Stimulated activated CD4-positive, alpha-beta T cell treated with anti-CD3 and anti-CD28 coated beads, Interleukin-12 subunit alpha, Interleukin-12 subunit beta, amount 100 ng/mL, for 24 hours (primary cell): ENCODE measurements around the gene KRT12.
A peak's percentile ranks its signal among the peaks of the same experiment; 100 is the strongest.
"Not testable (repeated sequence)": the region's sequence is repeated elsewhere in the genome, so short reads cannot be mapped to it uniquely, and the experiment has no call there.

ENCODE experiments used
- DNase-seq, 2 experiments: peaks; one replicate each; pipeline ENCODE4 v3.0.0-alpha.2; 2020; ENCODE audit warnings: low read depth in 2 of 2

The KRT12 gene

DNA sequence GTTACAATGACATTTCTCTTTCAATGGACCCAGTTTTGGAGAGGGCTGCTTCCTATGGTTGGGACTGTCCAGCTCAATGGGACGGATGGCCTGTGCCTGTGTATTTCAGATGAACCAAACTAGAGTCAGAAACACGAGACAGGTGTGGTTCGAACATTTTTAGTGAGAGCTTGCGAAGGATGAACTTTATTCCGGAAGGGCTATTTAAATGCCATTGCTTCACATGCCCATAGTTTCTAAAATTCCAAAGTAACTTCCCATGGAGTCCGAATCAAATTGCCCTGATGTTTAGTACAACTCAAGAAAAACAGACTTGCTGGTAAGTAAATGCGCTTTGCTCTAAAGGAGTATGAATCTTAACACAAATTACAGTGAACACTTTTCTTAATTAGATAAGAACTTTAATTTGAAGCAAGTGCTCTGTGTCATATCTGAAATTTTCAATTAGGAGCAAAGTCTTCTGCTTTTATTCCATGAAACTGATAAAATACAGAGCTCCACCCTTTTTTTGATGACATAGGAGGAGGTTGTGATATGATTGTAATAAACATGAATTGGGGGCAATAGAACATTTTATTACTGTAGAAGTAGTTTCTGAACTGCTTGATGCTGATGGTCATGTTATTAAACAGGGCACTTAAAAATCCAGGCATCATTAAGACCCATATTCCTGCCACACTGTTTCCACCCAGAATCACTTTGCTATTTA, 16.8 kb upstream of the KRT12 start:
- DNase-seq, result no peak

DNA sequence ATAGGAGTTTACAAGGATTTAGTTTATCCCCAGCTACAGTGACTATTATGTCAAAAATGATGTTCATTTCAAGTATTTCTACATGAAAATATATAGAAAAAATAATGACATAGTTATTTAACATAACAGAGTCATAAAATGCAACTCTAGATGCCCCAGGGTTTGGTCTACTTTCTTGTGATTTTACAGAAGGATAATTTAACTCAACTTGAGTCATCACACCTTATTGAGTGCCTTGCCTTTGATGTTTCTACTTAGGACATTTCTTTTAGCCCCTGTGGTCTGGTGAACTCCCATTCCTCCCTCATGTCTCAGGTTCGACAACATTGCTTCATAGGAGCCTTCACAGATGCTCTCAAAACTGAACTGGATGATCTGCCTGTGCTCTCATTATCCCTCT, 16.0 kb upstream of the KRT12 start:
- no peak for DNase-seq

DNA sequence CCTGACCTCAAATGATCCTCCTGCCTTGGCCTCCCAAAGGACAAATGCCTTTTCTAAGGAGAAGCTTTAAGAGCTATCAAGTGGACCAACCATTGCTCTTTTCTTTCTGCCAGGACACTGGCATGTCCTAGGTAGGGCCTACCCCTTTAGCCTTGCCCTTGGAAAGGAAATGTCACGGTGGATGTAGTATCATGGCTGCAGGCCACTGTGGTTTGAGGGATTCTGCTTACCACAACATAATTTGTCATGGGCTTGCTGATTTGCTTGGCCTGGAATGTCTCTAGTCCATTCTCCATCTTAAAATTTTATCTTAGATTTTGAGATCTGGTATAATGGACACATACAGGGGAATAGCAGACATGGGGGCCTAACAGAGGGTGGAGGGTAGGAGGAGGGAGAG, 12.0 kb upstream of the KRT12 start:
- no peak for DNase-seq

DNA sequence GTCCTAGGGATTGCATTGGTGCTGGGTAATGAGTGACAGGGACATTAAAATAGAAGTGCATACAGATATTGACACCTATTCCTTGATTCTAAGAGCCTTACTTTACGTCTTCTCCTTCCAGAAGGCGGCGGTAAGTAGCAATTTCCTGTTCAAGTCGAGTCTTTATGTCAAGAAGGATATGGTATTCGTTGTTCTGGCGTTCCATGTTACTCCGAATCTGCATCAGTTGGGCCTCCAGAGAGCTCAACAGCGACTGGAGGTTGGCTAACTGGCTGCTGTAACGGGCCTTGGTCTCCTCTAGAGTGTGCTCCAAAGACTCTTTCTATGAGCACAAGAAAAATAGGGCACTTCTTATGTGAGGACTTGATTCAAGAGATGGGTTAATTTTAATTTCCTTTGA, 11.0 kb upstream of the KRT12 start:
- no peak for DNase-seq

DNA sequence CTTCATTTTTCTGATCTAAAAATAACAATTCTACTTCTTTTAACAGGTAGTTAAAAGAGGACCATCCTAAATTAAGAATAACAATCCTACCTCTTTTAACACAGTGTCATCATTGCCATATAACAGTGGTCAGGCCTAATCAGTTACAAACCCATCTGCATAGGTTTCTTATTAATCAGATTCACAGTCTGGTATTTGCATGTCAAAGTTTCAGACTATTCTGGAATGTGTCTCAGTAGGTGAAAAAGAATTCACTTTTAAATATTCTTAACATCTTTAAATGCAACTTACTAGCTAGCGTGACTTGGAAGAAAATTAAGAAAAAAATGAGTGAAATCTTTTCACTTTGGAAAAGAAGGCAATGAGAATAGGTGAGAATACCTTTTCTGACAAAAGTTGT, 6.8 kb upstream of the KRT12 start:
- no peak for DNase-seq

DNA sequence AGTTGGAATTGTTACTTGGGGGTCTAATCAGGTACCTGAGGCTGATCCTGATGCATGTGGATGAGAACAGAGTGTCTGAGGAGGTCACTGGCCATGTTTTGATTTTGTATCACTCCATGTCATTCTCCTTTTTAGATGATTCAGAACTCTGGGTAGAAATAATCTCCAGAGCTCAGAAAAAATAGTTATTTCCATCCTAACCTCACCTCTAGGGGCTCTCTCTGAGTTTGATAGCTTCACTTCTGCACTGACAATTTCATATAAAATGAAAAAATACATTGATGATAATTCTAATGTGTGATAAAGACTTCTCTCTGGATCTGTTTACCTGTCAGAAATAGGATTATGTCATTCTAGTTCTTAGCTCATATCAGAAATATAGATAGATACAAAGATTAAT, 6.2 kb upstream of the KRT12 start:
- no peak for DNase-seq

DNA sequence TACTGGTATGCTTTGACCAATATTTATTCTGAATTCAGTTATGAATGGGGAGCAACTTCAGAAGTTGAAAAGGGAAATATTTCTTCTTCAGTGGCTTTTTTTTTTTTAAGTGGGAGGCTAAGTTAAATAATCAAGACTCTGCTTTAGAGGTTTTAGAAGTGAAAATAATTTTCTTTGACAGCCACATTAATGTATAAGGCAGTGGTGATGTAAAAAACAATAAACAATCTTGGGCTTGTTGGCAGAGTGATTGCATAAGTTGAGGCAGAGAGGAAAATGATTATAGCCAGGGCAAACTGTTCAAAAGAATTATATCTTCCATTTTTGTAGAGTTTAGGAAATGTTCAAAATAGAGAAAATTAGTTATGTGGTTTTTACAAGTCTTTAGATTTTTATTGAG, 5.4 kb upstream of the KRT12 start:
- no peak for DNase-seq

DNA sequence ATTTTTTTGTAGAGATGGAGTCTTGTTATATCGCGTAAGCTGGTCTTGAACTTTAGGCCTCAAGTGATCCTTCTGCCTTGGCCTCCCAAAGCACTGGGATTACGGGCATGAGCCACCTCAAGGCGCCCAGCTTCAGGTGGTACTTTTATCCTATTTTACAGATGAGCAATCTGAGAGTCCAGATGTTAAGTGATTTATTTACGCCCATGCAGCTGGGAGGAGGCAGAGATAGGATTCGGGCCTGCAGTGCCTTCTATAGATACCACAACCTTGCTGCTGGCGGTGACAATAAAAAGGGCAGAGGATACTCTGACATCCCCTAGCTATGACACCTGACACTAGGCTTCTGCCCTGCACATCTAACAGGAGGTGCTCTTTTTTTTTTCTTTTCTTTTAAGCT, 4.3 kb upstream of the KRT12 start:
- DNase-seq, result no peak

DNA sequence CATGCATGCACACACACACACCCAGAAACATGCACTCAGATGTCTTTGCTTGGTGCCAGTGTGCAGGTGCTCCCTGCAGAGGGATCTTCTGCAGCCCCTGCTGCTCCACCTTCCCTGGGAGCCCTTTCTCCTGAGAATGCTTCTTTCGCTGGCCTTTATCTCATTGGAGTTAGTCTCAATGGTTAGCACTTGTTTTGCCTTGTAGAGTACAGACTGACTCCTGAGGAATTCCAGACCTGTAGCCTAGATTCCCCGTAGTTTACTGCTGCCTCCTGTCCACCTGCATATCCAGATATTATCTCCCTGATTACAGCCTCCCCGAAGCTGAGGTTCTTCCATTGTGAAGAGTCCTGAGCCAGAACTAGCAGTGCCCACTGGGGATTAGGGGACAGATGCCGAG, 3.1 kb upstream of the KRT12 start:
- DNase-seq, result no peak

DNA sequence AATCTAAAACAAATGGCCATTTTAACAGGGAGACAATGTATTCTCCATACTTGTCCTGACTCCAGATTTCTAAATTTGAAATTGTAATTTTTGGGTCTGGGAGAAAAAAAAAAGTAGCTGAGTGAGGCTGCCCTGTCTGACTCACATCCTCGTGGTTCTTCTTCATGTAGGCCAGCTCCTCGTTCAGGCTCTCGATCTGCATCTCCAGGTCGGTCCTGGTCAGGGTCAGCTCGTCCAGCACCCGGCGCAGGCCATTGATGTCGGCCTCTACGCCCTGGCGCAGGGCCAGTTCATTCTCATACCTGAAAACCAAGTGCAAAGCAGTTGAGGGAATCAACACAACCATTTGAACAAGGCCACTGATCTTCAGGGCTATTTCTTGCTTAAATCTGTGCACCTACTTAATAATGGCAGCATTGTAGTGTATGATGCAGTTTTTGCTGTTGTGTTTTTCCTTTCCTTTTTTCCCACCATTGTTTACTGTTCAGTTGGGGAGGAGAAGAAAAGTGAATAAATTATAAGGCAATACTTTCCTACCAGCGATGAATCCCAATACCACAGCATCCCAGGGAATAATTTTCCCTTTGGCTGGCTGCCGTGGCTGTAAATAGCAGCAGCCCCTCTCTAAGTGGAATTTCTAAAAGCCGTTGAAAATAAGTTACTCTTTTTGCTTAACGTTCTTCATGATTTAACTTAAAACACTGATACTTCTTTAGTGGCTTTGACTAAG, 2.2 kb downstream of the KRT12 start:
- DNase-seq, result no peak

DNA sequence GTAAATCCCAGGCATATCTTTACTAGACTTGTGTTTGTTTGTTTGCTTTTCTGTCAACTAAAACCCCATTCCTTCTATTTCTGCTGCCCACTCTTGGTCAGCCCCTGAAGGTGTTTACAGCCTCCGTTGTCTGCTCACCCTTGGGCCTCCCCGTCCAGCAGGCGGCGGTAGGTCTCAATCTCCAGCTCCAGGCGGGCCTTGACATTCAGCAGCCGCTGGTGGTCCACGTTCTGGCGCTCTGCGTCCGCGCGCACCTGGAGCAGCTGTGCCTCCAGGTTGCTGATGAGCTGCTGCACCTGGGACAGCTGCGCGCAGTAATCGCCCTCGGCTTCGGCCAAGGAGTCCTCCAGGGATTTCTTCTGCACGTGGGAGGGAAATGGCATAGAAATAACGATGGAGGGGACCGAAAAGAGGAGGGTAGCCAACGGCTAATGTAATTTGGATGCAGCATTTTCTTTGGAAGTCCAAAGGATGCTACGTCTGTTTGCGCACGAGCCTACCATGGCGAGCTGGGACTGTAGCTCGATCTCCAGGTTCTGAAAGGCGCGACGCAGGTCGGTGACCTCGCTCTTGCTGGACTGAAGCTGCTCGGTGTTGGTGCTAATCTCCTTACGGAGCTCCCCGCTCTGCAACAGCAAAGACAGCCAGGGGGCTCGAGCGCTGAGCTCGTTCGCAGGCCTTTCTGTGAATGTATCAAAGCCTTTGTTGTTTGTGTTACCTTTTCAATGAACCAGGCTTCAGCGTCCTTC, 3.9 kb downstream of the KRT12 start:
- peak in 1 of 2 experiments; percentile 8 for DNase-seq

DNA sequence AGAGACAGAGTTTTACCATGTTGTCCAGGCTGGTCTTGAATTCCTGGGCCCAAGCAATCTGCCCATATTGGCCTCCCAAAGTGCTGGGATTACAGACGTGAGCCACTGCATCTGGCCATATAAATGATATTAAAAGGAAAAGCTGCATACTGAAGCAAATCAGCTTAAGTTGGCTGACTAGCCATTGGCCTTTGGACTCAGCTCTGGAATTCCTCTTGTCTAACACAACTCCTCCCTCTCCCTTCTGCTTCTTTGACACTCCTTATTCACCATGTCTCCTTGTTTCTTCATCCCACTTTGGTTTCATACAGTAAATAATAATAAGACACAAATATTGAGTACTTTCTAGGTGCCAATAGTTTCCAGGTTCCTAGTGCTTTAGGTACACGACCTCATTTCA, 7.5 kb downstream of the KRT12 start:
- DNase-seq, result no peak

DNA sequence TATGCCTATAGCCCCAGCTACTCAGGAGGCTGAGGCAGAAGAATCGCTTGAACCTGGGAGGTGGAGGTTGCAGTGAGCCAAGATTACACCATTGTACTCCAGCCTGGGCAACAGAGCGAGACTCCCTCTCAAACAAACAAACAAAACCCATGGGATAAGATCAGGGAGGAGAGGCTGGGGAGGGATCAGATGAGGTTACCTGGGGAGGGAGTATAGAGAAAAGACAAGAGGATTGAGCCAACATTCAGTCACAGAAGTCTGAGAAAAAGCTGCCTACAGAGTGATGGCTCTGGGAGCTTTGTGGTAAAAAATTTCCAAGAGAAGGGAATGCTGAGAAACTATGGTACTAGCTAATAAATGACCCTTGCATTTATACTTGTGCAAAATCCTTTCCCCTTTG, 8.4 kb downstream of the KRT12 start:
- DNase-seq, result not testable (repeated sequence)

DNA sequence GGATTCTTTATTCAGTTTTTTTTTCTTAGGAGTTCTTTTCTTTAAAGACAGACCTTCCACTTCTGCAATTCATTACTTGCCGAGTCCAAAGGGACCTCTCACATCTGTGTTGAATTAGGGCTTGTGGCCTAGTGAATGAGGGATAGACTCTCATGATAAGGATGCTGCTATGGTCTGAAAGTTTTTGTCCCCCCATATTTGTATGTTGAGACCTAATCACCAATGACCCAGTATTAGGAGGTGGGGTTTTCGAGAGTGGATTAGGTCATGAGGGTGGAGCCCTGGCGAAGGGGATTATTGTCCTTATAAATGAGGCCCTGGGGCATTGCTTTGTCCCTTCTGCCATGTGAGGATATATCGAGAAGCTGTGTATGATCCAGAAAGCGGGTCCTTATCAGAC, 9.5 kb downstream of the KRT12 start:
- DNase-seq, result no peak

DNA sequence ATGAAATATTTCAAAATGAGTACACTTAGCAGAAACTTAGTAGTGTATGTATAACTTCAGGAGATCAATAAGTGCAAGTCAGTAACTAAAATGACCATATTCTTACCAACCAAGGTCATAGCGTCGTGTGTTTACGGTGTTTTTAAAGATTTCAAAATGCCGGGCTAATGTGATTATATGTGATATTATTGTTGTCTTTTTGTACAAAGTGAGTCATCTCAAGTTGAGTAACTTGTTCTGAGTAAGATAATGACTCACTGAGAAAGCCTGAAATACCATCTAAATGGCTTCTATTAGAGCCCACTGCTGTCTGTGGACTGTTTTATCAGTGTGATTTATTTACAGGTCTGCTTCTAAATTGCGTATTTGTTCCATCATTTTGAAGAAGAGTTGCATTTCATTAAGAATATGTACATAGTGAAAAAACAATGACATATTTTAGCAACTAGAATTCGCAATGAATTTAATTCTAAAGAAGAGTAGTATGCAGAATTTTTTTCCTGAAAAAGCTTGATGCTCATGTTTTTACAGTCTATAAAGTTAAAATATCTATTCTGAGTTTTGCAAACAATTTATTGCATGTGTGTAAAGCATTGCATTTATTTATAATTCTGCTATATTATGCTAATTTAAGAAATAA, 12.7 kb downstream of the KRT12 start:
- DNase-seq, result no peak

DNA sequence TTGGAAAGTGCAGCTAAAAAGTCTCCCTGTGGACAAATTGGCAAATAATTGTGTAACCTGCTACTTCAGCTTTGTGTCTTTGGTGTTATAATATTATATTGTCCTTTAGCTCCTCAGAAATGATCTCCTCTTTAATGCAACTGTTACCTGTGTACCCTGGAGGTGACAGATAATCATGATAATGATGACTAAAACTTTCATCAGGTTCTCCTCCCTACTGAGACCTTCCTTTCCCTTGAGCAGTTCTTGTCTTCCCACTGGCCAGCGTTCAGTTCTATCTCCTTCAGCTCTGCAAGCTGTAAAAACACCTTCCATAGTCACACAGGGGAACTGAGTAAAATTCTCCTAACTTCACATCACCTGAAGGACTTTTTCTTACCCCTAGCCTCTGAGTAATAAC, 14.7 kb downstream of the KRT12 start:
- no peak for DNase-seq

DNA sequence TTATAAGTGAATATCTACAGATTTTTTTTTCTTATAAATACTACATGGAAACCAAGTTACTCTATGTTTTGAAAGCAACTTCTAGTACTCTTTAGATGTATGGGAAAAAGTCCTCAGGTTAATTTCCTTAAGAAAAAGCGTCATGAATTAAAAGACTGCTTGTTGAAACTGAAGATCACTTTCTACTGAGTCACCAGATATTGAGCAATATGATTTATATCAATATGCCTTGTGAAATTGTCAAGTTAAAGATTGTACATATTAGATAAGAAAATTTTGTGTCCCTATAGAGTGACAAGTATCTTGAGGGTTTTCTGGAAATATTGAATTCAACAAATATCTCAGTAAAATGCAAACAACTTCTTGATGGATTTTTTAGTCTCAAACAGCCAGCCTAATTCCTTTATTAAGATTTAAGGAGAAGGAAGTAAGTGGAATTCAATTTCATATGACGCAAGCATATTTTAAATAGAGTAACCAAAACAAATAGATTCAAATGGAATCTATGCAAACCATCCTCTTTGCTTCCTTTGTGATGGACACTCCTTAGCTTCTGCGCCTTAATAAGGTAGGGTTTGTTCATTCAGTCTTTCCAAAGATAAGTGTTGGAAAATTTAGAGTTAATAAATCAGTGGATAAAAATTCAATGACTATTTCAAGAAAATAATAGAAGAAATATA, 16.6 kb downstream of the KRT12 start:
- DNase-seq, result no peak

DNA sequence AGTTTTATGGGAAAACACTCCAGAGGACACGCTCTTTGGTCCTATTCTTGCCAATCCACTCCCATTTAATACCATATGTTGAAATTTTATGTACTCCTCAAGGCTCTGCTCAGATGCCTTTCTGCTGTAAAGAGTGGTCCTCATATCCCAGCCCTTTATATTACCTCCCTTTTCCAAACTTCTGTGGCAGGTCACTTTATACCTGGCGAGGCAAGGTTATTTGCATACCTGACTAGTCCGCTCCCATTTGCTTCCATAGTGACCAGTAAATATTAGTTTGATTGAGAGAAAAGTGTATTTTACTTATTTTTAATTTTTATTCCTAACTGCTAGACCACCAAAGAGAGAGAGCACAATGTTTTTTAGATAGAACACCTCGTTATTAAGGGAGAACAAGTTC, 17.3 kb downstream of the KRT12 start:
- DNase-seq, result no peak

DNA sequence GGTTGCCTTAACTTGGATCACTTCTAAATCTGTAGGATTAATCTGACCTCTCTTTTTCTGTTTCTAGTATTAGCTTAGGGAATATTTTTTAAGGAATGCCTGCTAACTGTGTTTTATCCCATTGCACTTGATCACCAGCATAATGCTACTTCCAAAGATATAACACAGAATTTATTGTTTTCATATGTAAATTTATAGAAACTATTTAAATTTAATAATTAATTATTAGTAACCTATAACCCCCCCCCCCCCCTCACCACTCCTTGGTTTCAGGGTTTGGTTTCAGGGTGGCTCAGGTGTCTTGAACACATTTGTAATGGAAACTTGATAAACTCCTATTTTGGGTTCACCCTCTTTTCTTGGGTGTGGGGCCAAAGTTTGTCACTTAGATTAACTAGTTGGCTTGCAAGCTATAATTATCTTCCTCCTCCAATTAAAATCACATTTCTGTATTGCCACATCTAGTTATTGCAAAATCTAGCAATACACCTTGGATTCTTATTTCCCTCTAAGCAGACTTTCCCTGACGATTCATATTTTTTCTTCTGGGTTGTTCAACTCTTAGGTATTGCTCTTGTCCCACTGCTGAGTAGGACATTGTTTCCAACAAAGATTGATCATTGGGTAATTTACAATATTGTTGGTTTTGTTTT, 18.3 kb downstream of the KRT12 start:
- DNase-seq, result no peak

DNA sequence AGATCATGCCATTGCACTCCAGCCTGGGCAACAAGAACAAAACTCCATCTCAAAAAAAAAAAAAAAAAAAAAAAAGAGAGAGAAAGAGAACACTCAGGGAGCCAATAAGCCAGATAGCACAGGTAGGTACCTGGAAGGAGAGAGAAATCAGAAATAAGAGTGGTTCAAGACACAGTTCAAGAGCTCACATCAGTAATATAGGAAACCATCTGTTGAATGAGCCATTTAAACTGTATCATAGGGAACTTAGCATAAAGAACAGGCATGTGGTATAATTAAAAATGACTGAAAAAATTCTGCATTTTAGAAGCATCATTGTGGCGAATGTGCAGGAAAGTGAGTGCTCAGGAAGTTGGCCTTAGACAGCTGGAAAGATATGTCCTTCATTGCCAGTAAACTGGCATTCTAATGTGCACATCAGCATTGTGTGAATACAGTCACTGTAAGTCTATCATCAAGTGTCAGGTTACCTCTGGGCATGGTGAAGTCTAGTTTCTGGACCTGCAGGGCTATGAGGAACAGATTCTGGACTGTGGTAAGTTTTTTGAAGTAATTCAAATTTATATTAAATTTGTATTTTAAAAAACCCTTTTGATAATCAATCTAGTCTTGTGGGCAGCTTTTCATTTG, 20.4 kb downstream of the KRT12 start:
- no peak for DNase-seq

DNA sequence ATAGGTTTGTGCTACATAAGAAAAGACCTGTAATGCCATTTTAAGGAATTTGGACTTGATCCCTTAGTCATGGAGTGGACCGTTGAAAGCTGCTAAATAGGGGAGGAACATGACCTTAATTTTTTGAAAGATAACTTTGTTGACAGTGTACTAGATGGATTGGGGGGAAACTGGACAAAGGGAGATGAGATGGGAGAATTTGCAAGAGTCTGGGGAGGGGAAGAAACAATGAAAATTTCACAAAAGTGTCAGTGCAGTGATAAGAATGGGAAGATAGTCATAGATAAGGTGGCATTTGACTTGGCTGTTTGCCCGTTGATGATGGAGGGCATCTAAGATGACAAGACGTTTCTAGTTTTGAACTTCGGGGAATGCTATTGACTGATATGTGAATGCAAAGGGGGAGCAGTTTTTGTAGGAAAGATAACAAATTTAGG, 22.3 kb downstream of the KRT12 start:
- DNase-seq, result no peak
